ENCODE results near the gene S100G.

- TF ChIP-seq, protein P1, sequence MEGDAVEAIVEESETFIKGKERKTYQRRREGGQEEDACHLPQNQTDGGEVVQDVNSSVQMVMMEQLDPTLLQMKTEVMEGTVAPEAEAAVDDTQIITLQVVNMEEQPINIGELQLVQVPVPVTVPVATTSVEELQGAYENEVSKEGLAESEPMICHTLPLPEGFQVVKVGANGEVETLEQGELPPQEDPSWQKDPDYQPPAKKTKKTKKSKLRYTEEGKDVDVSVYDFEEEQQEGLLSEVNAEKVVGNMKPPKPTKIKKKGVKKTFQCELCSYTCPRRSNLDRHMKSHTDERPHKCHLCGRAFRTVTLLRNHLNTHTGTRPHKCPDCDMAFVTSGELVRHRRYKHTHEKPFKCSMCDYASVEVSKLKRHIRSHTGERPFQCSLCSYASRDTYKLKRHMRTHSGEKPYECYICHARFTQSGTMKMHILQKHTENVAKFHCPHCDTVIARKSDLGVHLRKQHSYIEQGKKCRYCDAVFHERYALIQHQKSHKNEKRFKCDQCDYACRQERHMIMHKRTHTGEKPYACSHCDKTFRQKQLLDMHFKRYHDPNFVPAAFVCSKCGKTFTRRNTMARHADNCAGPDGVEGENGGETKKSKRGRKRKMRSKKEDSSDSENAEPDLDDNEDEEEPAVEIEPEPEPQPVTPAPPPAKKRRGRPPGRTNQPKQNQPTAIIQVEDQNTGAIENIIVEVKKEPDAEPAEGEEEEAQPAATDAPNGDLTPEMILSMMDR (IDR thresholded peaks at IDR 0.05), result no peak
- TF ChIP-seq POLR2A (IDR thresholded peaks at IDR 0.05) (no peak), POLR2AphosphoS5 (IDR thresholded peaks at IDR 0.05) (no peak)
Measured at GRCh38 chrX:16683007-16683664, 33.2 kb downstream of the S100G start.

All from prostate gland (tissue), 2 donors.